Loucy (cell line): ENCODE data around the gene SVEP1.

ENCODE experiments used
- EZH2phosphoT487 ChIP-seq: fragments of 200-600 bp; IDR thresholded peaks from 2 replicates; pipeline ENCODE4 v1.6.1; 2018; ENCODE audit warnings: antibody characterized with exemption, mild to moderate bottlenecking, moderate library complexity, borderline replicate concordance
- TF ChIP-seq, protein P1 (sequence below): fragments of 200-600 bp; sonication (generic); conservative IDR thresholded peaks from 2 replicates; pipeline ENCODE4 v1.5.1; 2014; ENCODE audit warnings: mild to moderate bottlenecking, antibody characterized with exemption, low read length

DNA sequence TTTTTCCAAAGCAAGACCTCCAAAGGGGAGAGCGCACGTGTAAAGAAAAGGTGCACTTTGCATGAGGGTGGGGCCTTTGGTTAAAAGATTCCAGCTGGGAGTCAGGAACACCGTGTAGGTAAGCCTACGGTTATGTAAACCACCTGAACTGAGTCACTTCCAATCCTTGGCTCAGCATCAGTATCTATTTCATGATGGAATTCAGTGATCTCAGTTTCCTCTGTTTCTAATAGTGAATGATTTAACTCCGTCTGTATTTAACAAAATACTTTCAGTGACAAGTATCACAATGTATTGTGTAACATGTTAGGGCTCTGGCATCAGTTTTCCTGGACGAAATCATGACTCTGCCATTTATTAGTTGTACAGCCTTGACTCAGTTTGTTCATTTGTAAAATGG, 1.3 kb upstream of the SVEP1 start:
- TF ChIP-seq, protein P1, sequence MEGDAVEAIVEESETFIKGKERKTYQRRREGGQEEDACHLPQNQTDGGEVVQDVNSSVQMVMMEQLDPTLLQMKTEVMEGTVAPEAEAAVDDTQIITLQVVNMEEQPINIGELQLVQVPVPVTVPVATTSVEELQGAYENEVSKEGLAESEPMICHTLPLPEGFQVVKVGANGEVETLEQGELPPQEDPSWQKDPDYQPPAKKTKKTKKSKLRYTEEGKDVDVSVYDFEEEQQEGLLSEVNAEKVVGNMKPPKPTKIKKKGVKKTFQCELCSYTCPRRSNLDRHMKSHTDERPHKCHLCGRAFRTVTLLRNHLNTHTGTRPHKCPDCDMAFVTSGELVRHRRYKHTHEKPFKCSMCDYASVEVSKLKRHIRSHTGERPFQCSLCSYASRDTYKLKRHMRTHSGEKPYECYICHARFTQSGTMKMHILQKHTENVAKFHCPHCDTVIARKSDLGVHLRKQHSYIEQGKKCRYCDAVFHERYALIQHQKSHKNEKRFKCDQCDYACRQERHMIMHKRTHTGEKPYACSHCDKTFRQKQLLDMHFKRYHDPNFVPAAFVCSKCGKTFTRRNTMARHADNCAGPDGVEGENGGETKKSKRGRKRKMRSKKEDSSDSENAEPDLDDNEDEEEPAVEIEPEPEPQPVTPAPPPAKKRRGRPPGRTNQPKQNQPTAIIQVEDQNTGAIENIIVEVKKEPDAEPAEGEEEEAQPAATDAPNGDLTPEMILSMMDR: no peak
- TF ChIP-seq EZH2phosphoT487: no peak
